GM08714 (cell line): ENCODE data around the gene ZNF35.

ENCODE experiments used
- H3K4me3 ChIP-seq: fragments of 200-500 bp; sonication (Bioruptor generic); 2 replicates; pipeline ENCODE4 v1.5.1; 2014; ENCODE audit warnings: mild to moderate bottlenecking, low read length, inconsistent platforms
- ZNF274 ChIP-seq: IDR thresholded peaks from 2 replicates; pipeline ENCODE4 v1.6.1; 2012; ENCODE audit warnings: mild to moderate bottlenecking, low read depth, low read length

ZNF35 gene

GRCh38 chr3:44648564-44649229 lies at the start of gene ZNF35:
Gene ZNF35 (plus strand): TSS chr3:44648732. CDS start chr3:44651068, 2,336 bp downstream.
- no peak for TF ChIP-seq ZNF274
- H3K4me3 ChIP-seq: peak within 1 kb of the TSS; percentile 90

- no peak for TF ChIP-seq ZNF274
- no peak overlapping the region for H3K4me3 ChIP-seq
Observed at GRCh38 chr3:44601749-44602148, 46.8 kb upstream of the ZNF35 start.

GRCh38 chr3:44612678-44613077 lies 35.9 kb upstream of the ZNF35 start:
- TF ChIP-seq ZNF274: no peak

GRCh38 chr3:44624749-44625480 lies 23.6 kb upstream of the ZNF35 start, which contains the start of gene ZNF197:
Gene ZNF197 (plus strand): TSS chr3:44625036. CDS start chr3:44629155, 4,119 bp downstream.
- peak within 1 kb of the TSS; percentile 93 for H3K4me3 ChIP-seq
- no peak for TF ChIP-seq ZNF274

More at GRCh38 chr3:44612678-44613077, 35.9 kb upstream of the ZNF35 start:
- no peak overlapping the region for H3K4me3 ChIP-seq

GRCh38 chr3:44628716-44629115 lies 19.8 kb upstream of the ZNF35 start:
- H3K4me3 ChIP-seq: no peak overlapping the region
- TF ChIP-seq ZNF274: no peak

GRCh38 chr3:44632193-44632592 lies 16.3 kb upstream of the ZNF35 start:
- no peak for TF ChIP-seq ZNF274
- no peak overlapping the region for H3K4me3 ChIP-seq

- no peak overlapping the region for H3K4me3 ChIP-seq
- no peak for TF ChIP-seq ZNF274
Observed at GRCh38 chr3:44642337-44642736, 6.2 kb upstream of the ZNF35 start.

- no peak overlapping the region for H3K4me3 ChIP-seq
- no peak for TF ChIP-seq ZNF274
Observed at GRCh38 chr3:44643024-44643423, 5.5 kb upstream of the ZNF35 start.

- no peak overlapping the region for H3K4me3 ChIP-seq
- no peak for TF ChIP-seq ZNF274
Observed at GRCh38 chr3:44647771-44648170, 761 bp upstream of the ZNF35 start.

- TF ChIP-seq ZNF274: no peak
- no peak overlapping the region; the same call in 1 of the 2 replicates for H3K4me3 ChIP-seq
Observed at GRCh38 chr3:44649709-44650108, 1.2 kb downstream of the ZNF35 start.

- H3K4me3 ChIP-seq: no peak overlapping the region
- no peak for TF ChIP-seq ZNF274
Observed at GRCh38 chr3:44654039-44654438, 5.5 kb downstream of the ZNF35 start.

- no peak overlapping the region for H3K4me3 ChIP-seq
- TF ChIP-seq ZNF274: no peak
Observed at GRCh38 chr3:44659015-44659414, 10.5 kb downstream of the ZNF35 start.

- no peak overlapping the region for H3K4me3 ChIP-seq
- TF ChIP-seq ZNF274: peak; percentile 57; the same call in 1 of the 2 replicates
Observed at GRCh38 chr3:44659434-44659833, 10.9 kb downstream of the ZNF35 start.

- H3K4me3 ChIP-seq: no peak overlapping the region
- TF ChIP-seq ZNF274: no peak
Observed at GRCh38 chr3:44661189-44661588, 12.7 kb downstream of the ZNF35 start.

- TF ChIP-seq ZNF274: no peak
- no peak overlapping the region for H3K4me3 ChIP-seq
Observed at GRCh38 chr3:44665173-44665572, 16.6 kb downstream of the ZNF35 start.
